OCI-LY7 (cell line): ENCODE measurements around the gene TCF12.

Source experiments
- EZH2phosphoT487 ChIP-seq: fragments of 200-600 bp; sonication (generic); IDR thresholded peaks from 2 replicates; pipeline ENCODE4 v1.6.1; 2018; ENCODE audit warnings: low read depth, borderline replicate concordance, mild to moderate bottlenecking, mixed run types, antibody characterized with exemption, low read length, moderate library complexity, mixed read lengths
- TF ChIP-seq, protein P1 (sequence below): fragments of 200-600 bp; sonication (generic); conservative IDR thresholded peaks from 2 replicates; pipeline ENCODE4 v1.5.1; 2014; ENCODE audit warnings: mild to moderate bottlenecking, antibody characterized with exemption, low read length, moderate library complexity, mixed read lengths

DNA sequence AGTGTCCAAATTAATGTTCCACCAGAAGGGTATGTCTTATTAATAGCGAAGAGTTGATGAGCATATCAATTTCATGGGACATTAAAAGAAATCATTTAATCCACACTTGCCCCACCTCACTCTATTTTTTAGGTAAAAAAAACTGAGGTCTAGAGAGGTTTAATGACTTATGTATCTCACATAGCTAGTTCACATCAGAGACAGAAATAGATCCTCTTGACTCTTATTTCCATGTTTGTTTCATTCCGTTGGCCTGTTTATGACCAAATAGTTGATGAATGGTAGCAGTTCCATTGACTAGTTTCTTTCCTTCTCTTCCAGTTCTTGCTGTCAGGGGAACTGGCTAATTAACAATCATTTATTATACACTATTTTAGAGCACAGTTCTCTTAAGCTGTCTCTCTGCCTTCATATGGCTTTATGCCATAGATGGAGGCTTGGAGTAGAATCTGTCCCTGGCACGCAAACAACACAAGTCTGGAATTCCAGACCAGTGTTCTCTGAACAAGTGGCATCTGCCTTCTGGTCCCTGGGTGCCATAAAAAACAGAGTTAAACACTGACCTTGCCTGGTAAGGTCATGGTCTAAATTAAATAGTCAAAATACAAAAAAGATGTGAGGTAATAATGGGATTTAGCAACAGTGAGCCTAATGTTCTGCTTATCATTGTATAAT is 237.9 kb downstream of the TCF12 start:
- TF ChIP-seq, protein P1, sequence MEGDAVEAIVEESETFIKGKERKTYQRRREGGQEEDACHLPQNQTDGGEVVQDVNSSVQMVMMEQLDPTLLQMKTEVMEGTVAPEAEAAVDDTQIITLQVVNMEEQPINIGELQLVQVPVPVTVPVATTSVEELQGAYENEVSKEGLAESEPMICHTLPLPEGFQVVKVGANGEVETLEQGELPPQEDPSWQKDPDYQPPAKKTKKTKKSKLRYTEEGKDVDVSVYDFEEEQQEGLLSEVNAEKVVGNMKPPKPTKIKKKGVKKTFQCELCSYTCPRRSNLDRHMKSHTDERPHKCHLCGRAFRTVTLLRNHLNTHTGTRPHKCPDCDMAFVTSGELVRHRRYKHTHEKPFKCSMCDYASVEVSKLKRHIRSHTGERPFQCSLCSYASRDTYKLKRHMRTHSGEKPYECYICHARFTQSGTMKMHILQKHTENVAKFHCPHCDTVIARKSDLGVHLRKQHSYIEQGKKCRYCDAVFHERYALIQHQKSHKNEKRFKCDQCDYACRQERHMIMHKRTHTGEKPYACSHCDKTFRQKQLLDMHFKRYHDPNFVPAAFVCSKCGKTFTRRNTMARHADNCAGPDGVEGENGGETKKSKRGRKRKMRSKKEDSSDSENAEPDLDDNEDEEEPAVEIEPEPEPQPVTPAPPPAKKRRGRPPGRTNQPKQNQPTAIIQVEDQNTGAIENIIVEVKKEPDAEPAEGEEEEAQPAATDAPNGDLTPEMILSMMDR, result no peak
- TF ChIP-seq EZH2phosphoT487, result no peak
